ENCODE measurements around the gene SNX19.
"Not testable (repeated sequence)": the region's sequence is repeated elsewhere in the genome, so short reads cannot be mapped to it uniquely, and the experiment has no call there.

The SNX19 gene

DNA sequence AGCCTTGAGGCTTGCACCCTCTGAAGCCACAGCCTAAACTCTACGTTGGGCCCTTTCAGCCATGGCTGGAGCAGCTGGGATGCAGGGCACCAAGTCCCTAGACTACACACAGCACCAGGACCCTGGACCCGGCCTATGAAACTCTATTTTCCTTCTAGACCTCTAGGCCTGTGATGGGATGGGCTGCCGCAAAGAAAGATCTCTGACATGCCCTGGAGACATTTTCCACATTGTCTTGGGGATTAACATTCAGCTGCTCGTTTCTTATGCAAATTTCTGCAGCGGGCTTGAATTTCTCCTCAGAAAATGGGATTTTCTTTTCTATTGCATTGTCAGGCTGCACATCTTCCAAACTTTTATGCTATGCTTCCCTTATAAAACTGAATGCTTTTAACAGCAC lies 4.3 kb upstream of the SNX19 start:
- H3K27ac ChIP-seq (ENCODE audit: low read depth, low read length); H3K9me3 ChIP-seq (ENCODE audit: control insufficient read depth in 1 of 2, low read length in 2 of 2); H3K4me1 ChIP-seq (ENCODE audit: control insufficient read depth in 1 of 2, insufficient read depth in 2 of 2, low read length in 2 of 2); H3K4me3 ChIP-seq (ENCODE audit: low read depth in 1 of 2, low read length in 2 of 2); H3K9ac ChIP-seq (ENCODE audit: low read depth in 1 of 2, low read length in 2 of 2); H3K27me3 ChIP-seq (ENCODE audit: control insufficient read depth in 1 of 2, insufficient read depth in 2 of 2, low read length in 2 of 2); H3K36me3 ChIP-seq (ENCODE audit: control insufficient read depth in 1 of 2, insufficient read depth in 2 of 2, low read length in 2 of 2): not testable (repeated sequence)

DNA sequence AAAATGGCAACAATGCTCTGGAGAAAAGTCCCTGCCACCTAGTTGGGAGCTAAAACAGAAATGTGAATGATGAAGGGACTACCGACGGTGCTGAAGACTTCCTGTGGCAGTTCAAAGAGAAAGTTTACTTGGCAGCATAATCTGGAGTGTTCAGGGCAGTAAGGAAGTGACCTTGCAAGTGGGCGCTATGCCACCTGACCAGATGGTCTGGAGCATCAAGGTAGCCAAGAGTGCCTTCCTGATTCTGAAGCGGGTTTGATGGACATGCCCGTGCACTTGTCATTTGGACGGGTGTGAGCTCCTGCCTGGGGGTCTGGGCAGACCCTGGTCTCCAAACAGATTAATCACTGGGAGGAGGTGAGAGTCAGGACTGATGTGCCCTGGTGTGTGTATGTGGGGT lies 1.8 kb upstream of the SNX19 start:
- Histone ChIP-seq H3K4me3 (ENCODE audit: low read depth in 1 of 2, low read length in 2 of 2) (no peak overlapping the region), H3K9me3 (ENCODE audit: control insufficient read depth in 1 of 2, low read length in 2 of 2) (no peaks in the 10 kb centered on the region), H3K27ac (ENCODE audit: low read depth, low read length) (no peak overlapping the region), H3K9ac (ENCODE audit: low read depth in 1 of 2, low read length in 2 of 2) (no peak overlapping the region), H3K36me3 (ENCODE audit: control insufficient read depth in 1 of 2, insufficient read depth in 2 of 2, low read length in 2 of 2) (peaks cover 9 to 19% of the 10 kb centered on the region in 2 donors), H3K27me3 (ENCODE audit: control insufficient read depth in 1 of 2, insufficient read depth in 2 of 2, low read length in 2 of 2) (no peaks in the 10 kb centered on the region), H3K4me1 (ENCODE audit: control insufficient read depth in 1 of 2, insufficient read depth in 2 of 2, low read length in 2 of 2) (peaks cover 27% of the 10 kb centered on the region in 2 donors)

DNA sequence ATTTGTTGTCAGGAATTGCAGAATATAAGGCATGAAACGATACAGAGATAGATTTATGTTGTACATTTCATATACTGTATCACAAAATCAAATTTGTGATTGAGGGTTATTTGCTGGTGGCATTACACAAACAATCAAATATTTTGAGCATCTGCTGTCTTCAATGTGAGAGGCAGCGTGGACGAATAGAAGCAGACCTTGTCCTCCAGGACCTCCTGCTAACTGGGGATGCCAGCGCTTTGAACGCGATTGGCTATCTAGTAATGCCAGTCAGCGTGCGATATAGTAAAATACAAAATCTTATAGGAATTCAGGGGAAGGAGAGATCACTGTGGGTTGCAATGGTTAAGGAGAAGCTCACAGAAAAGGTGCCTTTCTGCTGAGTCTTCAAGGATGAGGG lies 631 bp upstream of the SNX19 start:
- Histone ChIP-seq H3K9me3 (ENCODE audit: control insufficient read depth in 1 of 2, low read length in 2 of 2) (no peaks in the 10 kb centered on the region), H3K27me3 (ENCODE audit: control insufficient read depth in 1 of 2, insufficient read depth in 2 of 2, low read length in 2 of 2) (no peaks in the 10 kb centered on the region), H3K27ac (ENCODE audit: low read depth, low read length) (no peak overlapping the region), H3K36me3 (ENCODE audit: control insufficient read depth in 1 of 2, insufficient read depth in 2 of 2, low read length in 2 of 2) (peaks cover 9 to 27% of the 10 kb centered on the region in 2 donors), H3K4me1 (ENCODE audit: control insufficient read depth in 1 of 2, insufficient read depth in 2 of 2, low read length in 2 of 2) (peaks cover 27 to 28% of the 10 kb centered on the region in 2 donors), H3K9ac (ENCODE audit: low read depth in 1 of 2, low read length in 2 of 2) (peak overlapping the region; percentile 36 to 80), H3K4me3 (ENCODE audit: low read depth in 1 of 2, low read length in 2 of 2) (peak overlapping the region; percentile 88 to 98)

DNA sequence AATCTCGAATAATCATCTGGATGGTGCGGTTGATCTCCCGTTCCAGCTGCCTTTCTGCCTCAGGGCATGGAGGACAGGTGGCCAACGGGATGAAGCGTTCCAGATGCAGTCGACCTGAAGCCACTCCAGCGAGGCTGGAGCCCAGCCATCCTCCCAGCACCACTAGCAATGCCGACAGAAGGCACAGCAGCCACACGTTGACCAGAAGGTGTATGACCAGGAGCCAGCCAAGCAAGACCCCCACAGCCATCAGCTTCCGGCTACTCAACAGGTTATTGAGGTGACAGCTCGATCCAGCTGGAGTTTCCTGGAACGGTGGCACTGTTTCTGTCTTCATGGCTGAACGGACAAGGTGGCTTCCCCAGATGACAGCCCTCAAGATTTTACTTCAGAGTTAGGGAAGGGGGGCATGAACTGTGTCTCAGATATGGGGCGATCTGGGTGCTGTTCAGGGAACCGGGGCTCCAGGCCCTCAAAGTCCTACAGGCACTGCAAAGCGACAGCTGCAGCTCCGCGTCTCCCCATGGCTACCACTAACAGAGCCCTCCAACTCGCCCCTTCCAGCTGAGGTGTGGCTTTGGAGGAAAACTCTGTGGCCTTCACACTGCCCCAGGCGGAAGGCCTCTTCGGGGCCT lies 559 bp downstream of the SNX19 start:
- Histone ChIP-seq H3K27me3 (ENCODE audit: control insufficient read depth in 1 of 2, insufficient read depth in 2 of 2, low read length in 2 of 2) (no peaks in the 10 kb centered on the region), H3K9me3 (ENCODE audit: control insufficient read depth in 1 of 2, low read length in 2 of 2) (no peaks in the 10 kb centered on the region), H3K36me3 (ENCODE audit: control insufficient read depth in 1 of 2, insufficient read depth in 2 of 2, low read length in 2 of 2) (peaks cover 9 to 36% of the 10 kb centered on the region in 2 donors), H3K4me3 (ENCODE audit: low read depth in 1 of 2, low read length in 2 of 2) (peak overlapping the region; percentile 88 to 98), H3K27ac (ENCODE audit: low read depth, low read length) (peak overlapping the region; percentile 60), H3K9ac (ENCODE audit: low read depth in 1 of 2, low read length in 2 of 2) (peak overlapping the region; percentile 80 to 94), H3K4me1 (ENCODE audit: control insufficient read depth in 1 of 2, insufficient read depth in 2 of 2, low read length in 2 of 2) (peaks cover 27 to 28% of the 10 kb centered on the region in 2 donors)

DNA sequence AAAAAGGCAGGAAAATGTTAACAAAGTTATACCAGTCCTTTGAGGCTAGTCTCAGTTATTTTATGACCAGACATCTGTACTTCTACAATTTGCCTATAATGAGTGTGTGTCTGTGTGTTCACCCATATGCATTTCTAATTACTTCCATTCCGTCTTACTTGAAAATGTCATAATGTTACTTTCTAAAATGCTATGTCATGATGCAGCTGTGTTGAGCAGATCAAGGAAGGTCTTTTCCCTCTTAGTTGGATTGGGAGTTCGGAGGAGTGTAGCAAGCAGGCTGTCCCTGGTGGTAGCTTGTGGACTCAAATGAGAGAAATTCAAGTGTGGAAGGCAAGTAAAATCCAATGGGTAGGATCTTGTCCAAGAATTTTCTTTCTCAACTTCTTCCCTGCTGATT lies 3.0 kb downstream of the SNX19 start:
- H3K9me3 ChIP-seq (ENCODE audit: control insufficient read depth in 1 of 2, low read length in 2 of 2) = no peaks in the 10 kb centered on the region
- no peak overlapping the region for H3K27ac ChIP-seq (ENCODE audit: low read depth, low read length)
- H3K4me1 ChIP-seq (ENCODE audit: control insufficient read depth in 1 of 2, insufficient read depth in 2 of 2, low read length in 2 of 2) = peaks cover 27 to 28% of the 10 kb centered on the region in 2 donors
- H3K36me3 ChIP-seq (ENCODE audit: control insufficient read depth in 1 of 2, insufficient read depth in 2 of 2, low read length in 2 of 2) = peaks cover 23 to 52% of the 10 kb centered on the region in 2 donors
- no peaks in the 10 kb centered on the region for H3K27me3 ChIP-seq (ENCODE audit: control insufficient read depth in 1 of 2, insufficient read depth in 2 of 2, low read length in 2 of 2)
- H3K4me3 ChIP-seq (ENCODE audit: low read depth in 1 of 2, low read length in 2 of 2) = no peak overlapping the region
- H3K9ac ChIP-seq (ENCODE audit: low read depth in 1 of 2, low read length in 2 of 2) = no peak overlapping the region

DNA sequence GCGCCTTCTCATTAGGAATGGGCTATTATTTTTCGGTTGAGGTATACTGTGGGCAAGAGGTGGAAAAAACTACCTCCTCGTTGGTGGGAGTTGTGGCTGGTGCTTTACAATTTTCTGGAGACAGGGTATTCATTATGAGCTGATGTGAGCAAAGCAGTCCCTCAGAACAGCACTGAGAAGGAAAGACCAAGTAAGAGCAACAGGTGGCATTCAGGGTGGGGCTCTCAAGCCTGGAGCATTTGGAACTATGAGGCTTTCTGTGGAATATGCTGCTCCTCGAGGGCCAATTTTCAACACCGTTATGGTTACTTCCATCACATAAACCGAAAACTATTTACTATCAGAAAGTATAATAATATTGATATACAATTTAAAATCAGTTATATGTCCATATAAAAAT lies 3.7 kb downstream of the SNX19 start:
- Histone ChIP-seq H3K27ac (ENCODE audit: low read depth, low read length) (no peak overlapping the region), H3K36me3 (ENCODE audit: control insufficient read depth in 1 of 2, insufficient read depth in 2 of 2, low read length in 2 of 2) (peaks cover 29 to 58% of the 10 kb centered on the region in 2 donors), H3K9me3 (ENCODE audit: control insufficient read depth in 1 of 2, low read length in 2 of 2) (no peaks in the 10 kb centered on the region), H3K27me3 (ENCODE audit: control insufficient read depth in 1 of 2, insufficient read depth in 2 of 2, low read length in 2 of 2) (no peaks in the 10 kb centered on the region), H3K9ac (ENCODE audit: low read depth in 1 of 2, low read length in 2 of 2) (no peak overlapping the region), H3K4me3 (ENCODE audit: low read depth in 1 of 2, low read length in 2 of 2) (no peak overlapping the region), H3K4me1 (ENCODE audit: control insufficient read depth in 1 of 2, insufficient read depth in 2 of 2, low read length in 2 of 2) (peaks cover 27 to 28% of the 10 kb centered on the region in 2 donors)

DNA sequence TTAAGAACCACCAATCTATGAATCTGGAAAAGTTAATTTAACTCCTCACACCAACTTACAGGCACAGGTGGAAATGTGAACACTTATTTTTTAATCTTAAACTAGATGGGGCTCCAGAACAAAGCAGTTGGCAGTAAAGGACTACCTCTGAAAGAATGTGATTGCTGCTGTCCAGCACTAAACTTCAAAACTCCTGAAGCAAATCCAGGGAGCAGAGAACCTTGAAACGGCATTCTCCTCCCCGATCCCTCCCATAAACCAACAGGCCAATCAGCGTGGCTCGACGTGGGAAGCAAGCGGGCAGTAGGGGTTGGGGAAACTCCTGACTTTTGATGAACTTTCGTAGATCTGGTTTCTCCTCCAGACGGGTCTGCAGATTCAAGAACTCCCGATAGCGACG lies 5.0 kb downstream of the SNX19 start:
- Histone ChIP-seq H3K27me3 (ENCODE audit: control insufficient read depth in 1 of 2, insufficient read depth in 2 of 2, low read length in 2 of 2) (no peaks in the 10 kb centered on the region), H3K4me1 (ENCODE audit: control insufficient read depth in 1 of 2, insufficient read depth in 2 of 2, low read length in 2 of 2) (peaks cover 20 to 25% of the 10 kb centered on the region in 2 donors), H3K9ac (ENCODE audit: low read depth in 1 of 2, low read length in 2 of 2) (no peak overlapping the region), H3K4me3 (ENCODE audit: low read depth in 1 of 2, low read length in 2 of 2) (no peak overlapping the region), H3K27ac (ENCODE audit: low read depth, low read length) (no peak overlapping the region), H3K9me3 (ENCODE audit: control insufficient read depth in 1 of 2, low read length in 2 of 2) (no peaks in the 10 kb centered on the region), H3K36me3 (ENCODE audit: control insufficient read depth in 1 of 2, insufficient read depth in 2 of 2, low read length in 2 of 2) (peaks cover 42 to 70% of the 10 kb centered on the region in 2 donors)

DNA sequence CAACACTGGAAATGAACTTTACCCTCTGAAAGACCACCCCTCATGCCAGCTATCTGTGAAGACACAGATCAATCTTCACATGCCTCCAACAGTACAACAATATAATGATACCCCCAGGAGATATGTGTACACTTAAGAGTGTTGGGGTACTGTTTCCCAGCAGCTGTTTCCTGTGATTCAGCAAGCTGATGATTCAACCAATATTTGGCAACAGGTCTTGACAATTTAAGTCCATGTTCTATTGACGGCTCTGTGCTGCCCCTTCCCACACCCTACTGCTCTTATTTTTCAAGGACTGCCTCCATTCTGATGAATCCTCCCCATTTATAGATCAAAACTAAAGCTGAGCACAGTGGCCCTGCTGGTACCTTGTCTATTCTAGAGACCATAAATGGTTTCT lies 6.6 kb downstream of the SNX19 start:
- peaks cover 8 to 12% of the 10 kb centered on the region in 2 donors for H3K4me1 ChIP-seq (ENCODE audit: control insufficient read depth in 1 of 2, insufficient read depth in 2 of 2, low read length in 2 of 2)
- no peak overlapping the region for H3K4me3 ChIP-seq (ENCODE audit: low read depth in 1 of 2, low read length in 2 of 2)
- H3K9ac ChIP-seq (ENCODE audit: low read depth in 1 of 2, low read length in 2 of 2) = no peak overlapping the region
- H3K36me3 ChIP-seq (ENCODE audit: control insufficient read depth in 1 of 2, insufficient read depth in 2 of 2, low read length in 2 of 2) = peaks cover 54 to 83% of the 10 kb centered on the region in 2 donors
- no peaks in the 10 kb centered on the region for H3K9me3 ChIP-seq (ENCODE audit: control insufficient read depth in 1 of 2, low read length in 2 of 2)
- no peaks in the 10 kb centered on the region for H3K27me3 ChIP-seq (ENCODE audit: control insufficient read depth in 1 of 2, insufficient read depth in 2 of 2, low read length in 2 of 2)
- H3K27ac ChIP-seq (ENCODE audit: low read depth, low read length) = no peak overlapping the region

DNA sequence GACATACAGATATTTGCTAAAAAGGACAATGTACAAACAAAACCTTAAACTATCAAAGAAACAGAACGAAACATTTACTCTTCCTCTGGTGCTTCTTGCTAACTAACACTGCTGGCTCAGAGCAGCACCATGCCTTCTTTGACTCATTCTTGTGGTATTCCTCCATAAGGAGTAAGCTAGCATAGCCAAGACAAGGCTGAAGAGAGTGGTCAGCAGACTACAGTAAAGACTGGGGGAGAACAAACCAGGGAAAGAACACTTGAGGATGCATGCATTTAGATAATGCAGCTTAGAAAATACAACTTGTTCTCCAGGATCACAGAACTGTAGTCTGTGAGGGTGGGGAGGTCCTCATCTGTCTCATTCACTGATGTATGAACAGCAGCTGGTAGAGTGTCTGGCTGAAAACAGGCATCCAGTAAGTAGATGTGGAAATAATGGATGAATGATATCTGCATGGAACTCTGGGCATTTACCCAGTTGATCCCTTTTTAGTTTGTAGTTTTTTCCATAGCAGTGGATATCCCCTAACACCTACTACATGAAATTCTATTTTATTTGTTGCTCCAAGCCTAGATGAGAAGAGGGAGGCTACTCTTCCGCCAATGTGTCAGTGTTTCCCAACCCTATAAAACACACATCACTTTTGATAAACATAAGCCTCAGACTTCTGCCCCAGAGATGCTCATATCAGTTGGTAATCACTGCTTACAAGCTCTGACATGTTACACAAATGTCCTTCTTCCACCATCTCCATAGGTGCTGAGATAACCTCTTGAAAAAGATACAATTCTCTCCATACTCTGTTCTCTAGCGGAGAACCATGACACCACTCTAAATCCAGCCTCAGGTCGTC lies 7.3 kb downstream of the SNX19 start:
- Histone ChIP-seq H3K27ac (ENCODE audit: low read depth, low read length) (no peak overlapping the region), H3K4me3 (ENCODE audit: low read depth in 1 of 2, low read length in 2 of 2) (no peak overlapping the region), H3K36me3 (ENCODE audit: control insufficient read depth in 1 of 2, insufficient read depth in 2 of 2, low read length in 2 of 2) (peaks cover 51 to 83% of the 10 kb centered on the region in 2 donors), H3K9ac (ENCODE audit: low read depth in 1 of 2, low read length in 2 of 2) (no peak overlapping the region), H3K4me1 (ENCODE audit: control insufficient read depth in 1 of 2, insufficient read depth in 2 of 2, low read length in 2 of 2) (peaks cover 2 to 6% of the 10 kb centered on the region in 2 donors), H3K9me3 (ENCODE audit: control insufficient read depth in 1 of 2, low read length in 2 of 2) (no peaks in the 10 kb centered on the region), H3K27me3 (ENCODE audit: control insufficient read depth in 1 of 2, insufficient read depth in 2 of 2, low read length in 2 of 2) (no peaks in the 10 kb centered on the region)

DNA sequence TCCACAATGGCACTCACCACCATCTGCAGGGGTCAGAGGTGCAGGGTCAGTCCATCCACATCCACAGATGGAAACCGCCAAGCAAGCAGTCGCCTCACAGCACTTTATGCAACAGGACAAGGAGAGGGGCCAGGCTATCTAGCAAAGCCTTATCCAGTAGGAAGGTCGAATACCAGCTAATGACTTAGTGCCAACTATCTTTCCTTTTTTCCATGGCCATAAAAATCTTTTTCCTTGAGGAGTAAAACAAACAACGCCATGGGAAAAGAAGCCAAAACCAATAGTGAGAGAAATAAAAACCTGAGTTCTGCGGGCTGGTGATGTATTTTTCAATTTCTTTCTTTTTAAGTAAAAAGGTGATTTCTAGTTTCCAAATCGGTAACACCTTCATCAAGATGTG lies 8.2 kb downstream of the SNX19 start:
- H3K4me1 ChIP-seq (ENCODE audit: control insufficient read depth in 1 of 2, insufficient read depth in 2 of 2, low read length in 2 of 2) = peaks cover 0 to 2% of the 10 kb centered on the region in 2 donors
- H3K9ac ChIP-seq (ENCODE audit: low read depth in 1 of 2, low read length in 2 of 2) = no peak overlapping the region
- no peak overlapping the region for H3K4me3 ChIP-seq (ENCODE audit: low read depth in 1 of 2, low read length in 2 of 2)
- H3K36me3 ChIP-seq (ENCODE audit: control insufficient read depth in 1 of 2, insufficient read depth in 2 of 2, low read length in 2 of 2) = peaks cover 53 to 81% of the 10 kb centered on the region in 2 donors
- H3K27ac ChIP-seq (ENCODE audit: low read depth, low read length) = no peak overlapping the region
- no peaks in the 10 kb centered on the region for H3K9me3 ChIP-seq (ENCODE audit: control insufficient read depth in 1 of 2, low read length in 2 of 2)
- H3K27me3 ChIP-seq (ENCODE audit: control insufficient read depth in 1 of 2, insufficient read depth in 2 of 2, low read length in 2 of 2) = no peaks in the 10 kb centered on the region
